HG02571 (cell line): ENCODE results near the gene PRKCI.
"Not testable (repeated sequence)": the region's sequence is repeated elsewhere in the genome, so short reads cannot be mapped to it uniquely, and the experiment has no call there.

Experiments used
- ATAC-seq: cut with Tn5 transposase; IDR thresholded peaks from one replicate; pipeline ENCODE4 v1.9.1; 2021; ENCODE audit warnings: mild to moderate bottlenecking, moderate library complexity; ENCODE audit not compliant: unreplicated experiment

Gene PRKCI

GRCh38 chr3:170221924-170222646 lies at the start of gene PRKCI:
Gene PRKCI, plus strand, starts transcription at chr3:170222424. Its CDS starts 246 bp downstream, at chr3:170222670.
- peak; percentile 99 for ATAC-seq

DNA sequence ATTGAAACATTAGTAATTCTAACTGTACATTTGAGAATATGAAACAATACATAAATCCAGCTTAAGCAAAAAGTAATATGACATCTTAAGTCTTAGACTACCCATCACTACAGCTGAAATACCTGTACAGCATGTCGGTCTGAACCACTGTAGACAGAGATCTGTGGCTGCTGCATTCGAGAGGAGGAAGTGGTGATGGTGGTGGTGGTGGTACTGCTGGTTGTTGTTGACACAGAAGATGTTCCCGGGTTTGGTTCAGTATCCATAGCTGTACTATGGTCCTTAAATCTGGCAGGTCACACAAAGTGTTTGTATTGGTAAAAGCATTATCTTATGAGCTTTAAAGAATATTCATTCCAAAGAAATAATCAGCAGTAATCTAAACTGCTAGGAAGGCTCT lies 43.6 kb upstream of the PRKCI start:
- no peak for ATAC-seq

- no peak for ATAC-seq
Measured at GRCh38 chr3:170179432-170179831, 42.8 kb upstream of the PRKCI start.

- ATAC-seq: peak; percentile 10
Measured at GRCh38 chr3:170180079-170180907, 41.9 kb upstream of the PRKCI start.

- peak; percentile 67 for ATAC-seq
Measured at GRCh38 chr3:170180908-170181885, 41.0 kb upstream of the PRKCI start, which contains the start of gene PHC3. Gene PHC3, minus strand, starts transcription at chr3:170181733. Its CDS starts 18 bp downstream, at chr3:170181715.

GRCh38 chr3:170189398-170190256 lies 32.6 kb upstream of the PRKCI start:
- no peak for ATAC-seq

- ATAC-seq: not testable (repeated sequence)
Measured at GRCh38 chr3:170195759-170196158, 26.5 kb upstream of the PRKCI start.

DNA sequence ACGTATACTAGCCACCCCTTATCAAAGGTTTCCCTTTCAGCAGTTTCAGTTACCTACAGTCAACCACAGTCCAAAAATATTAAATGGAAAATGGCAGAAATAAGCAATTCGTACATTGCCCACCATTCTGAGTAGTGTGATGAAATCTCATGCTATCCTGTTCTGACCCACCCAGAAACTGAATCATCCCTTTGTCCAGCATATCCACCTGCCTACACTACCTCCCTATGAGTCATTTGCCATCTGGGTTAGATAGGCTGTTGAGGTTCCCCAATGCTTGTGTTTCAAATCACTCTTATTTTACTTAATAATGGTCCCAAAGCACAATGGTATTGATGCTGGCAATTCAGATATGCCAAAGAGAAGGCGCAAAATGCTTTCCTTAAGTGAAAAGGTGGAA lies 25.4 kb upstream of the PRKCI start:
- ATAC-seq: no peak

- ATAC-seq: no peak
Measured at GRCh38 chr3:170200987-170201386, 21.2 kb upstream of the PRKCI start.

- no peak for ATAC-seq
Measured at GRCh38 chr3:170201527-170201926, 20.7 kb upstream of the PRKCI start.

DNA sequence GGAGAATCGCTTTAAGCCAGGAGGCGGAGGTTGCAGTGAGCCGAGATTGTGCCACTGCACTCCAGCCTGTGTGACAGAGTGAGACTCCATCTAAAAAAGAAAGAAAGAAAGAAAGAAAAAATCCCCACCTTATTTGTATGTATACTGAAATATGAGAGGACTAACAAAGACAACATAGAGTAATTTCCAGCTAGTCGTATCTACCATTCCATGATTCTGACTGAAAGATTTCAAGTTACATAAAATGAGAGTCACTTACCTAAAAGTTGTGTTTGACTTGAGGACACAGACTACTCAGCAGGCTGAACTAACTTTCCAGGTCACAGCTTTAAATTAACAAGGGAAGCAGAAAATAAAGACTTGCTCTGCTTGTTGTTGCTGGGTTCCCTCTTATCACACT lies 18.8 kb upstream of the PRKCI start:
- no peak for ATAC-seq

DNA sequence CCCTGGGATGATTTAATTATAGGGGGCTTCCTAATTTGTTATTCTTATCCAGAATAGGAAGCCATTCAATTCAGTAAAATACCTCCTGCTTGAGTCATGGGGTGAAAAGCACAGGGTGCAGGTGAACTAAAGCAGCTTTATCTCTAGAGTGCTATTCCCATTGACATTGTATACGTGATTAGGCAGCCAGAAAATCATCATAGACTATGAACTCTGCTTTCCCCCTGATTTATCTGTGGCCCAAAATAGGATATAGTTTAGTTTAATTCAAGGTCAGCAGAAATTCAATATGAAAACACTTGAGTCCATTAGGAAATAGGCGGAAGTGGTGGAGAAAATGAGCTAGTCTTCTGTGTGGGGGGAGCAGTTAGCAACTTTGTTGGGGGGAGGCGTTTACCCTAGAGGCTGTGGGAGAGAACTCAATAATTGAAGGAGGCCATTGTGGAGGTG lies 18.2 kb upstream of the PRKCI start:
- no peak for ATAC-seq

DNA sequence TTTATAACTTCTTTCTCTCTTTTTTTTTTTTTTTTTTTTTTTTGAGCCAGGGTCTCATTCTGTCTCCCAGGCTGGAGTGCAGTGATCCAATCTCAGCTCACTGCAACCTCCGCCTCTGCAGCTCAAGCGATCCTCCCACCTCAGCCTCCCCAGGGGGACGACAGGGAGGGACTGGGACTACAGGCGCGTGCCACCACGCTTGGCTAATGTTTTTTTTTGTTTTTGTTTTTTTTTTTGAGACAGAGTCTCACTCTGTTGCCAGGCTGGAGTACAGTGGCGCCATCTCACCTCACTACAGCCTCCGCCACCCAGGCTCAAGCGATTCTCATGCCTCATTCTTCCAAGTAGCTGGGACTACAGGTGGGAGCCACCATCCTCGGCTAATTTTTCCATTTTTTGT lies 17.7 kb upstream of the PRKCI start:
- ATAC-seq: no peak

GRCh38 chr3:170205302-170205701 lies 16.9 kb upstream of the PRKCI start:
- ATAC-seq: no peak

DNA sequence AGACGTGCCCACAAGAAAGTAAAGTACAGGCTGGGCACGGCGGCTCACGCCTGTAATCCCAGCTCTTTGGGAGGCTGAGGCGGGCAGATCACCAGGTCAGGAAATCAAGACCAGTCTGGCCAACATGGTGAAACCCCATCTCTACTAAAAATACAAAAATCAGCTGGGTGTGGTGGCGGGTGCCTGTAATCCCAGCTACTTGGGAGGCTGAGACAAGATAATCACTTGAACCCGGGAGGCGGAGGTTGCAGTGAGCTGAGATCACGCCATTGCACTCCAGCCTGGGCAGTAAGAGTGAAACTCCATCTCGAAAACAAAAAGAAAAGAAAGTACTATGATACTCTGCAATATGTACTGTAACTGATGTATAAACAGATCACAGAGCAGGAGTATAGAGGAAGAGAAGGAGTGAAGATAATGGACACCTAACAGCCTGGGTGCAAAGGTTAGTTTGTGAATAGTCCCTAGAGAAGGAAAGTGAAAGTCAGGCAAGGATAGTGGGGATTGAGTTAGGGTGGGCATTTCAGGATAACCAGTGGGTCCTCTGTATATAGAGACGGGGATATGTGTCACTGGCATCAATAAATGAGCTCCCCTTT lies 16.0 kb upstream of the PRKCI start:
- ATAC-seq: not testable (repeated sequence)

DNA sequence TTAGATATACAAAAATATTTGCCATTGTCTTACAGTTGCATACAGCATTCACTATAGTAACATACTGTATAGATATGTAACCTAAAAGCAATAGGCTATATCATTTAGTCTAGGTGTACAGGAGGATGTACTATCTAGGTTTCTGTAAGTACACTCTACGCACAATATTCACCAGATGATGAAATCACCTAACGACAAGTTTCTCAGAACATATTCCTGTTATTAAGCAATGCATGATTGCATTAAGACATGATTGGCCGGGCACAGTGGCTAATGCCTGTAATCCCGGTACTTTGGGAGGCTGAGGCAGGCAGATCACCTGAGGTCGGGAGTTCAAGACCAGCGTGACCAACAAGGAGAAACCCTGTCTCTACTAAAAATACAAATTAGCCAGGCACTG lies 14.5 kb upstream of the PRKCI start:
- ATAC-seq: no peak

DNA sequence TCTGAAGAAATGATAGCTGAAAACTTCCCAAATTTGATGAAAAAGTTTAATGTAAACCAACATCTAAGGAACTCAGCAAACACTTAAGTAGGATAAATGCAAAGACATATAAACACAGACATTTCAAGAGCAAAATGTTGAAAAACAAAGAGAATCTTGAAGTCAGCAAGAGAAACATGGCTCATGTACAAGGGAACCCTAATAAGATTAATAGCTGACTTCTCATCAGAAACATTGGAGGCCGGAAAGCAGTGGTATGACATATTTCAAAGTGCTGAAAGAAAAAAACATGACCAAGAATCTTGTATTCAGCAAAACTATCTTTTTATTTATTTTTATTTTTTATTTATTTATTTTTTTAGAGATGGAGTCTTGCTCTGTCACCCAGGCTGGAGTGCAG lies 10.6 kb upstream of the PRKCI start:
- no peak for ATAC-seq

GRCh38 chr3:170219850-170220249 lies 2.4 kb upstream of the PRKCI start:
- no peak for ATAC-seq

DNA sequence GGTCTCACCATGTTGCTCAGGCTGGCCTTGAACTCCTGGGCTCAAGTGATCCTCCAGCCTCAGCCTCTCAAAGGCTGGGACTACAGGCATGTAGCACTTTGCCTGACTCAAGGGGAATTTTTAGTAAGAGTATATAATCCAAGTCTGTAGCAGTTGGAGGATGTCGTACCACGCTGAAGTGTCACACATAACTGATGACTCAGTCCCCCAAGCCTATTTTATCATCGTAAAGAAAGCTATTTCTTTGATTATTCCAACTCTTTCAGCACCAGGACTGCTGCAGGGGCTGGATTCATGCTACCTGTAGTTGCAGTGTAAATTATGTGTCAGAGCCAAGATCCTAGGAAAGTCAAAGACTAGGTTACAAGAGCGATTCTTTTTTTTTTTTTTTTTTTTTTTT lies 1.4 kb upstream of the PRKCI start:
- no peak for ATAC-seq
